Dedifferentiated amniotic fluid mesenchymal stem cell (primary cell): Measurements from ENCODE around the gene PIGW.
A peak's percentile ranks its signal among the peaks of the same experiment; 100 is the strongest.

Source experiments
- DNase-seq: peaks from one replicate; pipeline ENCODE4 v3.0.0-alpha.2; 2016; ENCODE audit errors: extremely low spot score

Gene PIGW, protein sequence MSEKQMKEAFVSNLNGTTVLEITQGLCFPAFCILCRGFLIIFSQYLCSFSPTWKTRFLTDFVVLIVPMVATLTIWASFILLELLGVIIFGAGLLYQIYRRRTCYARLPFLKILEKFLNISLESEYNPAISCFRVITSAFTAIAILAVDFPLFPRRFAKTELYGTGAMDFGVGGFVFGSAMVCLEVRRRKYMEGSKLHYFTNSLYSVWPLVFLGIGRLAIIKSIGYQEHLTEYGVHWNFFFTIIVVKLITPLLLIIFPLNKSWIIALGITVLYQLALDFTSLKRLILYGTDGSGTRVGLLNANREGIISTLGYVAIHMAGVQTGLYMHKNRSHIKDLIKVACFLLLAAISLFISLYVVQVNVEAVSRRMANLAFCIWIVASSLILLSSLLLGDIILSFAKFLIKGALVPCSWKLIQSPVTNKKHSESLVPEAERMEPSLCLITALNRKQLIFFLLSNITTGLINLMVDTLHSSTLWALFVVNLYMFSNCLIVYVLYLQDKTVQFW

DNA sequence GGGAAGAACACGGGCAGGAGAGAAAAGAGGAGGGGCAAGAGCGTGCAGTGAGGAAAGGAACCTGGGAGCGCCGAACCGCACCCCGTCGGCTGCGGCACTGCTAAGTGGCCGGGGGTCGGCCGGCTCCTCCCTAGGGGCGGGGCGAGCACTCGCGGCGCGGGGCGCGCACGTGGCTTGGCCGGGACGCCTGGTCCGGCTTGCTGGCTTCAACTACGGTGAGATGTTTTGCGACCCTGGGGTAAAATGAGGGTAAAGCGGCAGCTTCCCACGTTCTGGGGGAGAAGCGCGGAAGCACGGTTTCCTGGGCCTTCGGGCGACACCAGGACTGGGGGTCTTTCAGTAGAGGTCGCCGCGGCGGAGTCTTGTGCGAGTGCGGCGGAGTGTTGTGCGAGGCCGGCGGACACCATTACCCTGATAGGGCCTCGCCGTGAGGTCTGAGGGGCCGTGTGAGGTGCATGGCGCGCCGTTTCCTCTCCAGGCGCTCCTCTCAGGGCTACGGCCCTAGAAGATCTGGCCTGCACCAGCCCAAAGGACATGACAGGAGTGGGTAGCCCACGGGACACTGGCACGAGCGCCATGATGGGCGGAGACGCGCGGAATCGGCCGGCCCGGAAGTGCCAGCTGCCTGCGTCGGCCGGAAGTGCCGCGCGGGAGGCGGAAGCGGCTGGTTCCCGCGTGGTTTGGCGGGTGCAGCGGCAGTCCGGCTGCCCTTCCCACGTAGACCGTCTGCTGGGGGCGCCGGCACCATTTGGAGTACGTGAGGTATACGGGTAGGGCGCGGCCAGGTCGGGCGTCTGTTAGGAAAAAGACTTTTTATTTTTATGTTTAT lies at the start of gene PIGW, which contains the start of gene MYO19:
Gene PIGW, plus strand, starts transcription at position 148 of the 829 bp plus-strand sequence. CDS start 2,115 bp downstream, outside the sequence.
Gene MYO19, minus strand, starts transcription at position 29 of the 829 bp plus-strand sequence. CDS start 2,330 bp downstream, outside the sequence.
- peak; percentile 78 for DNase-seq

DNA sequence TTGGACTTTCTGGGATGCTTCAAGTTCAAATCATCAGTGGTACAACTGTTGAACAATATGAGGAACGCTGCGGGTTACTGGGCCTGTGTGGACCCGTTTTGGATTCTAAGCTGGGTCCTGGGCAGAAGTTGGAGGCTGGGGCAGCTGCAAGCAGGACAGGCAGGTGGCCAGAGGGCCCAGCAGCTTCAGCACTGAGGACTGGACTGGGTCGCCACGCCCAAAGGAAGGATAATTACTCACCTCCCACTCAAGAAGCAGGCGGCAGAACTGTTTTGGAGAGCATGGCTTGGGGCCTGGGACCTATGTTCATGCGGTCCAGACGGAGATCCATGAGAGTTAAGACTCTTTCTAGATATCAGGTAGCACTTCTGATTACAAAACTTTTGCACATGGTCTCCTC lies 49.8 kb upstream of the PIGW start:
- DNase-seq: no peak

DNA sequence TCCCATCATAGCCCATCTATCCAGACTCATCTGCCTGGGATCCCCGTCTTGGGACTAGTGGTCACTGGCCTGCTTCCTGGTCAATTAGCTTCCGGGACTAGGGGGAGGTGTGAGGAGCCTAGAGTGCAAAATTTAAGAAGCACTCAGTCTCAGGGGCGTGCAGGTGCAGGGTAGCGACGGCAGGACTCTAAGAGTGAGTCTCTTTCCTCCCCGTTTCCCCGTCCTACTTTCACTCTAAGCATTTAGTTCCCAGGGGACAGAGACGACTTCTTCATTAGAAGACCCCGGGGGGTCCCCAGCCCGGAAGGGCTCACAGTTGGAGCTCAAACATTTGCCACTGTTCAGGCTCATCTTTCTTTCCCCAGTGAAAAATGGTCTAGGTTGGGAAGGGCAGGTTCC lies 49.0 kb upstream of the PIGW start:
- DNase-seq: no peak

DNA sequence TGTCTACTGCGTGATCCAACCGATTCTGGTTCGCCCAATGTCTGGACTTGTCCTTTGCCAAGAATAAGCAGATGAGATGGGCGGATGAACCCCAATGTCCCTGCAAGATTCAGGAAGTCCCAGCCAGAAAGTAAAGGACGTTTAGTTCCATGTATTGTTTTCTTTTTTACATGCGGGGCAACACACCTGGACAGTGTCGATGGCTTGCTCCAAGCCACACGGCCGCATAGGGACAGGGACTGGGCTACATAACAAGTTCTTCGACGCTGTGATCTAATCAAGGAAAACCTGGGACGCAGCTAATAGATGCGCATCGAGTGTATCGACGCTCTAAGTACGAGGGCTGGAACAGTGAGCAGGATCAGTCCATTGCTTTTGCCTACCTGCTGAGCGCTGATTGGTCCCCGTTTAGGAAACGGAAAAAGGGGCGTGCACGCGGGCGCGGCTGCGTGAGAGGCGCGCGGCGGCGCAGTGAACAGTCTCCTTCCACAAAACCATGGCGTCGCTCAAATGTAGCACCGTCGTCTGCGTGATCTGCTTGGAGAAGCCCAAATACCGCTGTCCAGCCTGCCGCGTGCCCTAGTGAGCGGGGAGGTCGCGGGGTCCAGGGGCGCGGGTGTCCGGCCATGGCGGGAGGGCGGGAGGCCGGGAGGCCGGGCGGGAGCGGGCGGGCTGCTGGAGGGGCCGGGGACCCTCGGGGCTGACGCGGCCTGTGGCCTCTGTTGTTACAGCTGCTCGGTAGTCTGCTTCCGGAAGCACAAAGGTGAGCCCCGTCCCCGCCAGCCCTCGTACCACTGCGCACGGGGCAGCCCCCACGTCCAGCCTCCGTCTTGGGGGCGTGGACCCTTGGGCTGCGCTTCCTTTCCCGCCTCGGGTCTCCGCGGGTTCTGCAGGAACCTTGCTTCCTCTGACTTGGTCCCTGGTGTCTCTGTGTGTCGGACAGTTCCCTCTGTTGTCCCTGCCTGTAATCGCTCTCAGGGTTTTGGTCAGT lies 48.3 kb upstream of the PIGW start, which contains the start of gene ZNHIT3:
Gene ZNHIT3, plus strand, starts transcription at position 478 of the 991 bp plus-strand sequence. Its CDS starts 19 bp downstream, at position 497.
- DNase-seq: peak; percentile 95

DNA sequence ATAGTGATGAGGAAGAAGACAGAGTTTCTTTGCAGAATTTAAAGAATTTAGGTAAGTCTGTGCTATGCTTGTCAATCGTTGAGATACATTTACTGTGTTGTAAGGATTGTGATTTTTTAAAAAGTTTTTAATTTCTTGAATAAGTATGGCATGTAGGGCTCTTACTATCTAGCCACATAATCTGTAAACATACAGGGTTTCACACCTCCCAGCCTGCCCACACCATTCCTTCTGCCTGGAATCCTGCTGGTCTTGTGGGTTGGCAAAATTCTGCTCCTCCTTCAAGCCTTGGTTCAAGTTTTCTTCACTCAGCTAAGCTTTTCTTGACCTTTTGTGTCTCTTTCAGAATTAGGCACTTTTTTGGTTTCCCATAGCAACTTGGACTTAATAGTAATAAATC lies 40.8 kb upstream of the PIGW start:
- no peak for DNase-seq

DNA sequence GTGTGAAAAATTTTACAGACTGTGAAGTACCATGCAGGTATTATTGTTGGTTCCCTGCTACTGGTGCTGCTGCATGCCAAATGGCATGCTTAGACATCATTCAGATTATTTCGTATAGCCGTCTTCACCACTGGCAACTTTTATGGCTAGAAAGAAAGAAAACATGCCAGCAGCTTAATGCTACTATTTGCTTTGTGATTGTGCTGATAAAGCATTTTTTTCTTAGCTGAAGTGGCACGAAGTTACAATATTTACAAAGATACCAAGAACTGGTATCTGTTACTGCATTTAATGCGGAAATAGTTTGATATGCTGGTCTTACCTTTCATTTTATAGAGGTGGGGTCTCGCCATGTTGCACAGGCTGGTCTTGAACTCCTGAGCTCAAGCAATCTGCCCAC lies 40.1 kb upstream of the PIGW start:
- no peak for DNase-seq

DNA sequence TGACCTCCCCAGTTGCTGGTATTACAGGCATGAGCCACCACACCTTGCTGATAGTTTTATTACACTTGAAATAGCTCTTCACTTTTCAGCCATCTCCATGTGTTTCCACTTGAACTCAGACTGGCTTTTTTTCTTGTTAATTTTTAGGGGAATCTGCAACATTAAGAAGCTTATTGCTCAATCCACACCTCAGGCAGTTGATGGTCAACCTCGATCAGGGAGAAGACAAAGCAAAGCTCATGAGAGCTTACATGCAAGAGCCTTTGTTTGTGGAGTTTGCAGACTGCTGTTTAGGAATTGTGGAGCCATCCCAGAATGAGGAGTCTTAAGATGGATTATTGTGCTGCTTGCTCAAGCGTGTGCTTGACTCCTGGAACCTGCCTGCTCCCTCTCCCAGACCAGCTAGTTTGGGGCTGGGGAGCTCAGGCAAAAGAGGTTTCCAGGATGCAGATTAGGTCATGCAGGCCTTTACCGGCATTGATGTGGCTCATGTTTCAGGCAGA lies 39.7 kb upstream of the PIGW start:
- no peak for DNase-seq

DNA sequence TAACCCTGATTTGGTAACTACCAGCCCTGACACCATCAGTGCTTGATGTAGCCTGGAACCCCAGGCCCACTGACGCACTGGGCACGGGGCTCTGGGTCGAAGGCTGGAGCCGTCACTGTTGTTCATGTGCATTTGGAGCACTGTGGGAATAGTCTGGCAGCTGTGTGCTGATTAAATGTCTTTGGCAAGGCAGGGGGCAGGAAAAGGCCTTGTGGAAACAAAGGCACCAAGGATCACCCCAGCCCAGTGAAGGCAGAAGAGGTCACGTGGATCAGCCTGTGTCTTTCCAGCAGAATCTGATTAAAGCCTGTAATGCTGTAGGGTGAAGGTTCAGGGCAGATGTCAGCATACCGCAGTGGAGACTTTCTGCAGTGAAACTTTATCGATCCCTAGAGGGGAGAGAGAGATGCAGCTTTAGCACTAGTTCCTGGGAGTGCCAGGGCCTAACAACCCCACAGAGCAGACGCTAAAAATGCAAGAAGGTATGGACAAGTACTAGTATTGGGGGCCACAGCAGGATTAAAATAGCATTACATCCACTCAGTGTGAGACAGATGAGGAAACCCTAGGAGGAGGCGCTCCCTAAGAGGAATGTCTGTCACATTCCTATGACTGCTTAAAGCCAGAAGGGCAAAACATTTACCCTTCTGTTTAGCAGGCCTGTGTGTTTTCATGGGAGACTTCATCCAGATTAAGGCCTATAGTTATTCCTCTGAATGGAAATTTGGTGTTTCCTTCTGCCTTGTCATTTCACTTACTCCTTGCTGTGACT lies 38.6 kb upstream of the PIGW start:
- no peak for DNase-seq

DNA sequence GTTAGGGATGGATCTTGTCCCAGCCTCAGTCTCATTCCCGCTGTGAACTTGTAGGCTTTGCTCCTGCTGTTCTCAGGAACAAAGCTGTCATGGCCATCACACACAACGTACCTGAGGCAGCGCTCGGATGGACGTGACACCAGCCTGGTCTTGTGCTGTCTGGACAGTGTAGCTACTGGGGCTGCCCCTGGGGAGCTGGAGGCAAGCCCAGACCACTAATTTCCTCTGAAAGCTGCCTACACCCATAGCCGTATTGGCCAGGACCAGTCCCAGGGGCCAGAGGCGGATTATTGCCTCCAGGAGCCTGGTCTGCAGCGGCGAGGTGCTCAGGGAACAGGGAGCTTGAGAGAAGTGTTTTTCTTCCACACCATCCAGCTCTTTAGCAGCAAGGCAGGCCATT lies 36.6 kb upstream of the PIGW start:
- DNase-seq: no peak

DNA sequence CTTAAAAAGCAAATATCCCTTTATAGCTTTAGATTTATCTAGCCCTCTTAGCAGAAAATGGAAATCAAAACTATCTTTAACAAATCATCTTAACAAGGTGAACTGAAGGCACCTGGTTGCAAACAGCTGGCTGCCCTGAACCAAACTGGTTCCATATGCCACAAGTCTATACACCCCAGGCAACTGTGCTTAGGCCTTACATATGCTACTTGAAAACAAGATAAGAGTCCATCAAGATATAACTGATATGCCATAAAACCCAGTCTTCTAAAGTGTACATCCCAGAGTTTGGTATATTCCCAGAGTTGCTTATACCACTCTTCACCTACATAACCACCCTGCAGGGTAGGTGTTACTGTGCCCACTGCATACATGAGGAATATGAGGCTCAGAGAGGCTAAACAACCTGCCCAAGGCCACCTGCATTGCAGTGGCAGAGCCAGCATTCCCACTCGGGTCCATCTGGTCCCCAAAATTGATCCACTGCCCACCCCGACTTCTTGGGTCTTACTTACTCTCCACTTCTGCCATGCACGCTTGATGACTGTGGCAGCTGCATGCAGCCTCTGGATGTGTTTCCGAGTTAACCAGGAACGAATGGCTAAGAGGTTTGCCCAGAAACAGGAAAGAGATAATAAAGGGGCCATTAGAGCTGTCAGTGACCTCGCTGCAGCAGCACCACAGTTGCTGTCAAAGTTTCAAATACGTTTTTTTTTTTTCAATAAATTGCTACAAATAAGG lies 36.1 kb upstream of the PIGW start:
- DNase-seq: no peak

DNA sequence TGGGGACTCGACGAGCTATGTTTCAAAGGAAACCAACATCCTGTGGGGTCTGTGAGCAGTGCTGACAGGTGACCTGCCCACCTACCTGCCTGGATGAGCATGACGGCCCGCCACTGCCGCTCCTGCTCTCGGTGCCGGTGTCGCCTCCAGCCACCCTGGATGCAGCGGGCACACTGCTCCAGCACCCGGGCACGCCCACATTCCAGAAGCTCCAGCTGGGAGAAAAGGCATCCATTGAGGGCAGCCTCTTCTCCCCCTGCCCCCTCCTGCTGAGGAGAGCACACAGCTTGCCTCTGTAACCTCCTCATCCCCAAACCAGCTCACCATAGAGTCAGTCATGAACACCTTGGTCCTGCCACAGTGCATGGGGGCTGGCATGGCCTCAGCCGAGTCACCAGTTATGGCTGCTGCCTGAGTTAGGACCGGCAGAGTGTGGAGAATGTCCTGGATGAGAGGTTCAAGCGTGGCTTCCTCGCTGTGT lies 34.0 kb upstream of the PIGW start:
- no peak for DNase-seq

DNA sequence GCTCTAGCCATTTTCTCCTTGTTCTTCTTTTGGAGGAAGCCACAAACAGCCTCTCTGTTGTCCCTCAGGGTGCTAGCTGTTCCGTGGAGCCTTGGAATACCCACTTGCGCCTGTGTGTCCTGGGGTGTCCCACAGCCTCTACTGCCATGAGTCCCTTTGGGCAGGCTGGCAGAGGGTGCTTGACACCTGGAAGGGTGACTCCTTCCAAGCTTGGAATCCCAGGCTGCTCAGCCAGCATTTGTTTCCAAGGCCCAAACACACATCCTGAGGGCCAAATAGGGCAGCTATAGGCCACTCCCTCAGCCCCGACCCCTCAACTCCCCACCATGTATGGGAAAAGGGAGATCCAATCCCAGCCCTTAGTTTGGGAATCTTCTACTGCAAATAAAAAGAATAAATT lies 33.4 kb upstream of the PIGW start:
- no peak for DNase-seq

DNA sequence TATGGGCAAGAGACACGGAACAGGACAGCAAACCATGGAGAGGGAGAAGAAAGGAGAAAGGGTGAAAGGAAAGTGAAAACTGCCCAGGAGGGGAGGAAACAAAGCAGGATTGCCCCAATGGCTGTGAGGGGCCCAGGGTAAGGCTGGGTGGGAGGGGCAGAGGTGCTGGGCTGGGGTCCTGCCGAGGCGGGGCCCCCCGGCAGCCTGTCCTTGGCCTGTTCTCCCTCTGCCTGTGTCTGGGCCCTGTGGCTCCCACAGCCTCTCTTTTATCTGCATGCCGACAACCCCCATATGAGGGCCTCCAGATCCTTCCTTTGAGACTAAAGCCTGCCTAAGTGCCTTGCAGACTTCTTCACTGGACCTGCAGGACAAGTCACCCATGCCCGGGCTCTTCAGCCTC lies 32.8 kb upstream of the PIGW start:
- no peak for DNase-seq

DNA sequence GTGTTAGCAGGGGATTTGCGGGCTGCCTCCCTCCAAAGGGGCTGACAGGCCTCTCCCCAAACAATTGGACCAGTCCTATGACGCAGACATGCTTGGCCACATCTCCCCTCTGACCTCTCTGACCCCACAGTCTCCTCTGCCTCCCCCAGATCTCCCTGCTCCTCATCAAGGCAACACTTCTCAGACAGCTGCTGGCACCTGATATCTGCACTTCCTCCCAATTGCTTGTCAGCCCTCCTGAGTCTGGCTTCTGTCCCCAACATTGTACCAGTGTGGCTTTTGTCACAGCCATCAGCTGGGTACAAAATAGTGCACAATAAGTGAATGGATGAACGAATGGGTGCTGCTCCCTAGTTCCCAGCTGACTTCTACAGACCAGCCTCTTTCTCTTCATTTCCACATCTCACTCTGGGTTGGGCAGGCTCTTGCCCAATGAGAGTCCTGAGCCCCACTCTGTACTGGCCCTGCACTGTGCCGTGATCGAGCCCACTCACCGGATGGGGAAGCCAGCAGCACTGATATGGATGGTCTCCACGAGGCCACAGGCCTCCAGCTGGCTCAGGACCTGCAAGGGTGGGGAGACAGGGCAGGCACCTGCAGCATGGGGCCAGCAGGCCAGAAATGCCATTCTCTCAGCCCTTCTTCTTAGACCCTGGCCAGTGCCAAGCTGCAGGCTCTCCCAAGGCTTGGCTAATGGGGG lies 31.2 kb upstream of the PIGW start:
- DNase-seq: no peak

DNA sequence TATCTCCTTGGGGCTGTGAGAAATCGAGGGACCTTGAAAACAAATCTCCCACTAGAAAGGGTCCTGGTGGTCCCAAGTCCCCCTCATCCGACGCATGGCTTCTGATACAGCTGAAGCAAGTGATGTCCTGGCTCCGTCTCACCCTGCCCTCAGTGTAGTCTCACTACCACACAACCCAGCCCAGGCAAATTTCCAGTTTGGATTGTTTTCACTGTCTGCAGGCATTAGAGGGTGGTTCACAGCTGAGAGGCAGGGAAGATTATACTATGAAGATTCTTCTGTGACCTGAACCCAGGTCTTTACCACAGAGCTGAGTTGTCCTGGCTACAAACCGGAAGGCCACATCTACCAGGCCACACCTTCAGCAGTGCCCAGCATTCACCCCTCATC lies 30.6 kb upstream of the PIGW start:
- no peak for DNase-seq

DNA sequence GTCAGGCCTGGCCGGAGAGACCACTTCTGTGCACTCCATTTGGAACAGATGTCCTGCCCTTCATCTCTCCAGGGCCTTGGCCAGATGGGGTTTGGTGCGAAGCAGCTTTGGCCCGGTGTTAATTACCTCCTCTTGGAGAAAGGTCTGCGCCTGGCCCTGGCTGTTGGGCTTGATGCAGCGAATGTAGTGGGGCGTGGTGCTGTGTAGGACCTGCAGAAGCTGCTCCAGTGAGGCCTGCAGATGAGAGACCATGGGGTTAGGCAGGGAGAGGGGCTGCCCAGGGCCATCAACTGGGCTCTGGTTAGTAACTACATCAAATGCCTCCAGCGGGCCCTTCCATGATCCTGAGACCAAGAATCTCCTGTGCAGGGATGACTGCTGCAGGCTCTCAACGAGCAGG lies 29.6 kb upstream of the PIGW start:
- no peak for DNase-seq

DNA sequence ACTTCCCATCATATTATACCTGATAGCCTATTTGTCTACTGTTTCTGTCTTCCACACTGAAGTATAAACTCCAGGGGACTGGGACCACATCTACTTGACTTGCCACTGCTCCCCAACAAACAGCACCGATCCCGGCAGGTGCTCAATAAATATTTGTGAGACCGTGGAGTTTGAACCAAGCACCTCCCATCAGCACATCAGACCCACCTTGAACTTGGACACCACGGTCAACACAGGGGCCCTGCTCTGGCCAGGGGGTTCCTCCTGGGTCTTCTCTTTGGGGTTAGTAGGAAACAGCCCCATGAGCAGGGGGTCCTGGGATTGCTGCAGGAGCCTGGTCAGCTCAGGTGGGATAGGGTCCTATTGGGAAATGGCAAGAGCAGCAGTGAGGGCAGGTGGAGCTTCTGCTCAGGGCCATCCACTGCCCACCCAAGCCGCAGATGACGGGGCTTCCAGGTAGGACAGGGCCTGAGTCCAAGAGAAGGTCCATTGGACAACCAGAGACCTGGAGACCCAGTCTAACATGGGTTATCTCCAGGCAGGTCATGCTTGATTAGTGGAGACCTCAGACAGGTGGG lies 28.4 kb upstream of the PIGW start:
- DNase-seq: no peak

DNA sequence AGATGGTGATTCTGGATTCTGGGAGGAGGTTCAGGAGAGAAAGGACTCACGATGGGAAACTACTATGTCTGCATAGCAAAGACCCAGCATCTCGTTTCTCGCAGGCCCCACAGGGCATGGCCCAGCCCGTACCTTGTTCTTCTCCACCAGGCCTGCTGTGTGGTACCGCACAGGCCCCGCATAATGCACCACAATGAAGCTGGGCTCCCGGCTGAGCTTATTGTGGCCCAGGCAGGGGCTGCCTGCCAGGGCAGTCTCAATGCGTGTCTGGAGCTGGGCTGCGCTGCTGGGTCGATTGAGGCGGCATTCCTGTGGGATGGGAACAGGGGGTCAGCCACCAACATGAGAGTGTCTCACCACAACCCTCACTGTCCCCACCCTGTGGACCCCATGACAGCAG lies 28.0 kb upstream of the PIGW start:
- DNase-seq: no peak

DNA sequence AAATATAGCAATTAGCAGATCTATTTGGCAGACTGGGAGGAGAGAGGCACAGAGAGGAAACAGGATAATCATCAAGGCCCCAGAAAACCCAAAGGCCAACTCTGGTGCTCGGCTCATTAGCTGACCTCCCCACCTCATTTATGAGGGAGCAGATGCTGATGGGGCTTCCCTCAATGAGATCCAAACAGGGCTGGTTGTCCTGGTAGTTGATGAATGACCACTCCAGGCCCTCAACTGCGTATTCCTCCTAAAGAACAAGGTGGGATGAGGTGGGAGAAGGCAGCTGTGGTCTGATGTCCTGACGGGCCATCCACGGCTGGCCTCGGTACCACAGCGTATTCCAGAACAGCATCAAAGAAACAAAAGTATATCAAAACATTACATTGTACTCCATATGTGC lies 27.5 kb upstream of the PIGW start:
- DNase-seq: no peak
